GM21360 (cell line): ENCODE measurements around the gene EME2.

Experiments
- ATAC-seq: cut with Tn5 transposase; IDR thresholded peaks from one replicate; pipeline ENCODE4 v1.9.1; 2021; ENCODE audit warnings: mild to moderate bottlenecking, moderate library complexity; ENCODE audit not compliant: unreplicated experiment

The EME2 gene

DNA sequence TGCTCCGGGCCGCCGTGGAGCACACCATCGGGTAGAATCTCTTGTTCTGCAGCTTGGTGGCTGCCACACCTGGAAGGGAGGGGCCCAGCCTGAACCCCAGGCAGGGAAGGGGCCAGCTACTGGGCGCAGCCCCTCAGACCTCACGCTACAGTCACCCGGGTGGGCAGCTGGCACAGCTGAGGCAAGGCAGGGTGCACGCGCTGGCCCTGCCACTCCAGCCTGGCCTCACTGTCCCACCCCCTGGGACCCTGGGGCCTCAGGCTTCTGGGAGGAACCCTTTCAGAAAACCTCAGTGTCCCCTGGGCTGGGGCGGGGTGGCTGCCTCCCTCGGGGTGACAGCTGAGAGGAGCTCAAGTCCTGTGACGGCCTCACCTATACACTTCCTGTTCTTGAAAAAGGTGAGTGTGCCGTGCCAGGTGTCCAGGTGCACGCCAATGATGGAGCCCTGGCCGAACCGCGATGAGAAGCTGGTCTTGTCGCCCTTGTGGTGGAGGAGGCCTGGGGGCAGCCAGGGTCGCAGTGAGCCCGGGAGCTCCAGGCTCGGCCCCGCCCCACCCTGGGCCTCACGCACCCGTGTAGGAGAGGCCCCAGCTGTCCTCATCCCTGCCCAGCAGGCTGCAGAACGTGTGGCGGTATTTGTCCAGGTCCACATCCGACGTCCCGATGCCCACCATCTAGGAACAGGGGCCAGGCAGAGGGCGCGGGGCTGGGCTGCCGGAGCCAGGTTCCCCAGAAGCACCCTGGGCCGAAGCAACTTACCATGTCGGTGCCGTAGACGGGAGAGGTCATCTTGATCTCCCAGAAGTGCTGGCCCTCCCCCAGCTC, 5.0 kb downstream of the EME2 start:
- ATAC-seq, result no peak

DNA sequence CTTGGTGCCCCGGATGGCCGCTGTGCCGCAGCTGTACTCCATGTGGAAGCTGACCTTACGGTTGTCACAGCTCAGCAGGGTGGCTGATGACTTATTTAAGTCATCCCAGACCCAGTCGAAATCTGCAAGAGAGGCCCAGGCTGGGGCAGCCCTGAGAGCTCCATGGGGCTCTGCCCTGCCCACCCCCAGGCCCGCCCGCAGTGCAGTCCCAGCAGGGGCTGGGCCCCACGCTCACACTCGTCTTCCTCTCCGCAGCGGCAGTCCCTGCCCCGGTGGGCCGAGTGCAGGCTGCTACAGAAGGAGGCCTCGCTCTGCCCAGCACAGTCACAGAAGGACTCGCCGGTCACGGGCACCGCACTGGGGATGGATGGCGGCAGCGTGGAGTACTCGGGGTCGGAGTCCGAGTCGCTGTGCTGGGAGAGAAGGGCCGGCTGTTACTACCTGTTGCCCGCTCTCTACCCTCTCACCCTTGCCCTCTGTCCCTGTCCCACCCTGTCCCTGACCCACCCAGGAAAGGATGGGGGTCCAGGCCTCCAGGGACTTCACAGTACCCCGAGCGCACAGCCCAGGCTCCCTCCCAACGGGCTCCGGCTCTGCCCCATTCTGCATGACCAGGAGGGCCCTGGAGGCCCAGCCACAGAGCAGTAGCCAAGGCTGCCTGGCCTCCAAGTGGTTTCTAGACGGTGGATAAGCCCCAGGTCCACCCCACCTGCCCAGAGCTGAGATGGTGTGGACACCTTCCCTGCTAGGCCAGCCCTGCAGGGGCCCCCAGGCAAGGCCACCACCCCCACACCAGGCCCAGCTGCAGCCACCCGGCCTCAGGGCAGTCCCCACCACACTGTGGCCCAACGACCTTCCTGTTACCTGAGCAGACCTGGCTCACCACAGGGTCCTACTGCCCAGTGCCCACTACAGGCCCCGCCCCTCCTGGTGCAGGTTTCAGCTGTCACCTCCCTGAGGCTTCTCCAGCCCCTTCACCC, 5.9 kb downstream of the EME2 start:
- ATAC-seq, result no peak

DNA sequence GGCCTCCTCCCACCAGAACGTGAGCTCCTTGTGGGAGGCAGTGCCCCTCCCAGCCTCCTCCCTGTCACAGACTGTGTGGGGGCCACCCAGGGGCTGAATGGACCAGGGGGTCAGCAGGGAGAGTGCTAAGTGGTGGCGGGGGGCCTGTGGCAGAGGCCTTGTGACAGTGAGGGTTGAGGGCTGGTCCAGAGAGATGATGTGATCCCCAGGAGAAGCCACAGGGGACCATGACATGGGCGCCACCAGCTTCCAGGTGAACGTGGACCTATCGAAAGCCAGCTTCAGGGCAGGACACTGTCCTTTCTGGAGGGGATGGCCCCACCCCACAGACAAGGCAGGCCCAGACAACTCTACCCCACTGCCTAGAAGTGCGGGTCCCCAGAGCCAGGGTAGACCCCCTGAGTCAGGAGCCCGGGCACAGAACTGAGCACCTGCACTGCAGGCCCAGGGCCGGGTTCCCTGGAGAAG, 6.7 kb downstream of the EME2 start:
- no peak for ATAC-seq

DNA sequence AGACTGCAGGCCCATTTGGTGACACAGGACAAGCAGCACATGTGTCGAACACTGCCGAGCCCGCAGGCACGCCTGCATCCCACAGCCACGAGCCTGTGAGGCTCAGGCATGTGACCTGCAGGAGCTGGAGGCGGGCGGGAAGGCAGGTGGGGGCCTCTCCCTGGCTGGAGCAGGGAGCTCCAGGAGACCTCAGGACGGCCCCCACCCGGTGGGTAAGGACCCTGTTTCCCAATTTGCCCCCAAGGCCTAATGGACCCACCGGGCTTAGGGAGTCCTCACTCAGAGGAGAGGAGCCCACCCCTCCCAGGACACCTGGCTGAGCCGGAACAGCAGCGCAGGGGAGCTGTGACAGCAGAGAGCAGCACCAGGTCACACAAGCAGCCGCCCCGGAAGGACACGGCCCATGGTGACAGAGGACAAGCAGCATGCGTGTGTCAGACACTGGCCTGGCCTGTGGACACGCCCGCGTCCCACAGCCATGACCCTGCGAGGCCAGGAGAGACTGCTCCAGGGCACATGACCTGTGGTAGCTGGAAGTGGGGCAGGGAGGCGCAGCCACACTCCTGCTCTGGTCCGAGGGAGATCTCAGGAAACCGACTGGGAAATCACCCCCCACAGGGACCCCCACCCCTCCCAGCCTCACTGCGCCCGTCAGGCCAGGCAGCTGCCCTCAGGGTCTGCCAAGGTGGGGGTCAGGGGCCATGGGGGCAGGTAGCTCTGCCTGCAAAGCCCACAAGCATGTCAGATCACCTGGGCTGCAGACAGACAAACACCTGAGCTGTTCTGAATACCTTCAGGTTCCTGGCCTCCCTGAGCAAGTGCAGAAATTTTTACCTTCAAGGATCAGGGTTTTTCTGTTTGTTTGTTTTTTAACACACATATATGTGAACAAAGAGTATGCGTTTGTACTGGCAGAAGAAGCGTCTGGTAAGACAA, 7.4 kb downstream of the EME2 start:
- ATAC-seq, result no peak

DNA sequence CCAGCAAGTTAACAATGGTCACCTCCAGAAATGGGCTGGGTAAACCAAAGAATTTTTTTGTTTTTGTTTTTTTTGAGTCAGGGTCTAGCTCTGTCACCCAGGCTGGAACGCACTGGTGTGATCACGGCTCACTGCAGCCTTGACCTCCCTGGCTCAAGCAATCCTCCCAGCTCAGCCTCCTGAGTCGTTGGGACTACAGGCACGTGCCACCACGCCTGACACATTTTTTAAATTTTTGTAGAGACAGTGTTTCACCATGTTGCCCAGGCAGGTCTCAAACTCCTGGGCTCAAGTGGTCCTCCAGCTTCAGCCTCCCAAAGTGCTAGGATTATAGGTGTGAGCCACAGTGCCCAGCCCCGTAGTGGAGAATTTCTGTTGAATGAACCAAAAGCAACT, 8.1 kb downstream of the EME2 start:
- no peak for ATAC-seq

DNA sequence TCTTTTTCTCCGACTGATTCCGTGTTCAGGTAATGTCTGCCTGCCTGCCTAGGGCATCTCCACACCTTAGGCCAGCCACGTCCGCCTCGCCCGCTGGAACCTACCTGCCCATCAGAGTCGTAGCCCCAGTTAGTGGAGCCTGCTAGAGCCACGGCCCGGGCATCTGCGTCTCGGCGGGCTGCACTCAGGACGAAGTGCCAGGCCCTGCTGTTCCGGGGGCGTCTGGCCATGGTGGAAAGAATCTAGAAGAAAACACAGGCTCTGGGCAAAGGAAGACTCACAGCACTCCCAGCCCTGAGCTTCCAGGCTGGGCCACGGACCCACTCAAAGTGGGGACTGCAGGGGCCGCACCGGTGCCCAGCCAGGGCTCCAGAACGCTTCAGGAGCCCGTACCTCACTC, 8.6 kb downstream of the EME2 start:
- ATAC-seq, result no peak

DNA sequence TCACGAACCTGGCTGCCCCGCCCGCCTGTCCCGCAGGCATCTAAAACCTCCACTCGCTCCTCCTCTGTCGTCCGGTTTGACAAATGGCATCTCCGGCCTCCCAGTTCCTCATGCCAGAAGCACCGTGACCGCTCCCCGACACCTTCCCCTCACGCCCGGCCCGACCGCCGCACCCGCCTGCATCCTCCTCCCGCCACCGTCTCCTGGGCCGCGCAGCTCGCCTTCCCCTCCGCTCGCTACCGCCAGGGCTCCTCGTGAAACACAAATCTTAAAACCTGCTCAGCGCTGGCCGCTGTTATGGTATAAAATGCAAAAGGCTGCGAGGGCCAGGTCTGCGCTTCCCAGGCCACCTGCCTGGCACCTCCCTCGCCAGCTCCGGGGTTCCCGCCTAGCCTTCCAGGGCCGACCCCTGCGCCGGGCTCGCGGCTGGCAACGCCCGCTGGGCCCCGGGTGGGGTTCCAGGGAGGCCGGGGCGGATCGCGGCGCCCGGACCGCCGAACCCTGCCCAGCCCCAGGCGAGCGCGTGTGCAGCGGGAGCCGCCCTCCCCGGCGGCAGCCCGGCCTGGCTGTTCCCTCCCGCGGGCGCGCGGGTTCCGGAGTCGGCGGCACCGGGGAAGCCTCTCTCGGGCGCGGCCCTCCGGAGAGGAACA, 9.3 kb downstream of the EME2 start:
- no peak for ATAC-seq

DNA sequence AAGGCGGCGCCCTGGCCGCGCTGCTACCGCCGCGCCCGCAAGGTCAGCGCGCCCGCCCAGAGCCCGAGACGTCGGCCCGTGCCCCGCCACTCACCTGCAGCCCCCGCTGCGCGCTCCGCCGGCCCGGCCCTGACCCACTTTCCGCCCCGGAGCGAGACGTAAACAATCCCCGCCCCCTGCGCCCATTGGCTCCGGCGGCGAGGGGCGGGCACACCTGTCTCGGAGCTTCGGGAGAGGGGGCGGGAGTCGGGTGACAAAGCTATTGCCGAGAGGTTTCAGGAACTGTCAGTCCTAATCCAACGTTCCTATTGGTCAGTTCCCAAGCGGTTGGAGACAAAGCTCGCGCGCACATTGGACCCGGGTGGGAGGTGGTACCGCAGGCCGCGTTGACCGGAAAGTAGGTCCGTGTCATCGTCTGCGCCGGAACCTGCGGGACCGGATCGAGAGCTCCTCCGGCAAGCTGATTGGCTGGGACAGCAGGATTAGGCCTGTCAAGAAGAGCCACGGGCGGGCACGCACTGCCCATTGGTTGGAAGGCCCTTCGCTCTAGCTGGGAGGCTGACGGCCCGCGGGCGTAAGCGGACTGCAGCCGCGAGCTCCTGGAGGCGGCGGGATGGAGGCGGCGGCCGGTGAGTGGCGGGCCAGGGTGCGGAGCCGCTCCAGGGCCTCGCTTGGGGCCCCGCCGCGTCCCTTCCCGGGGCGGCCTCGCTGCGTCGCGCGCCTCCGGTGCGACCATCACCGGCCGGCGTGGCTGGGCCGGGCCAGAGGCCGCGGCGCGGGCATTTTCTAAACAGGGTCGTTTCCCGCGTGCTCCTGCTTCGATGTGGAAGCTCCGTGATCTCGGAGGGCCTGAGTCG, 10.0 kb downstream of the EME2 start, which contains the start of the genes NUBP2 and SPSB3:
Gene NUBP2, plus strand, starts transcription at position 553 of the 857 bp plus-strand sequence. Its CDS starts 61 bp downstream, at position 614.
Gene SPSB3, minus strand, starts transcription at position 164 of the 857 bp plus-strand sequence. CDS start 1,088 bp downstream, outside the sequence.
- peak; percentile 81 for ATAC-seq

DNA sequence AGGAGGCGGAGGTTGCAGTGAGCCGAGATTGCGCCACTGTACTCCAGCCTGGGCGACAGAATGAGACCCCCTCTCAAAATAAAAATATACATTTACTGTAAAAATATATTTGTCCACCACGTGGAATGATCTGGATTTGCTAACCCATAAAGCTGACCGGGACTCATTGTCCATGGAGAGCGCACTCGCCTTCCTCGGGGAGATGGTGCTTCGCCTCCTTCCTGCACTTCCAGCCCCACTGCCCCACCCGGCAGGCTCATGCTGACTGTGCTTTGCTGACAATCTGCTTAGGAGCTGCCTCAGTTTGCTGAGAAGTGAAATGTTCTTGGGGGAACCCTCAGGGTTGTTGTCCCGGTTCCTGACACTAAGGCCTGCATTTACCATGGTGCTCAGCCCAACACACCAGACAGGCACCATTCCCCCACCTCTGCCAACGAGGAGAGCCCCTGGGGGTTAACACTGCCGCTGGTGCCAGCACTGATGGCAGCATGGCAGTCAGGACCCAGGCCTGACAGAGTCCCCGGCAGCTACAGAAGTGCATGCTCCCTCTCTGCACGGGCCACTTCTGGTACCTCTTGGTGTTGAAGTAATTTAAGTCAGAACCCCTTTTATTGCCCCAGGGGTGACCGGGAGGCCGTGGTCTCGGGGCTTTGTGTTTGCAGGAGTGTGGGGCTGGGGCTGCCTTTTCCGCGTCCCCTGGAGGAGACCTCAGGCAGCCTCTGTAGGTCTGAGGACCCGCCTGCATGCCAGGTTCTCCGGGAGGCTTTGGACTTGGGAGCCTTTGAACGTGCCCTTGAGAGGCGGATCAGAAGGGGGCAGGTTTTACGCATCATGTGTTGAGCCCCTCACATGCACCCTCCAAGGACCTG, 12.6 kb downstream of the EME2 start:
- ATAC-seq, result no peak

DNA sequence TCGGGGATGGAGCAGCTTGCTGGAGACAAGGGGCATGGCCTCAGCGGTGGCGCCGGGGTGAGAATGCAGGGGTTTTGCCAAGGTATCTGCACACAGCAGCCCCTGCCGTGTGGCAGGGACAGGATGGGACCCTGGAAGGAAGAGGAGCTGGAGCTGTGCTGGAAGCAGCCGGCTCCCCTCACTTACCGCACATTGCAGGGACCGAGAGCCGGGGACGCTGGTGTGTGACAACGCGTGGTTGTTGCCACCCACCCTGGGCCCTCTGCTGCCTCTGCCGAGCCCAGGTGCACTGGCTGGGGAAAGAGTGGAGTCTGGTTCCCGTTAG, 13.2 kb downstream of the EME2 start:
- ATAC-seq, result no peak

DNA sequence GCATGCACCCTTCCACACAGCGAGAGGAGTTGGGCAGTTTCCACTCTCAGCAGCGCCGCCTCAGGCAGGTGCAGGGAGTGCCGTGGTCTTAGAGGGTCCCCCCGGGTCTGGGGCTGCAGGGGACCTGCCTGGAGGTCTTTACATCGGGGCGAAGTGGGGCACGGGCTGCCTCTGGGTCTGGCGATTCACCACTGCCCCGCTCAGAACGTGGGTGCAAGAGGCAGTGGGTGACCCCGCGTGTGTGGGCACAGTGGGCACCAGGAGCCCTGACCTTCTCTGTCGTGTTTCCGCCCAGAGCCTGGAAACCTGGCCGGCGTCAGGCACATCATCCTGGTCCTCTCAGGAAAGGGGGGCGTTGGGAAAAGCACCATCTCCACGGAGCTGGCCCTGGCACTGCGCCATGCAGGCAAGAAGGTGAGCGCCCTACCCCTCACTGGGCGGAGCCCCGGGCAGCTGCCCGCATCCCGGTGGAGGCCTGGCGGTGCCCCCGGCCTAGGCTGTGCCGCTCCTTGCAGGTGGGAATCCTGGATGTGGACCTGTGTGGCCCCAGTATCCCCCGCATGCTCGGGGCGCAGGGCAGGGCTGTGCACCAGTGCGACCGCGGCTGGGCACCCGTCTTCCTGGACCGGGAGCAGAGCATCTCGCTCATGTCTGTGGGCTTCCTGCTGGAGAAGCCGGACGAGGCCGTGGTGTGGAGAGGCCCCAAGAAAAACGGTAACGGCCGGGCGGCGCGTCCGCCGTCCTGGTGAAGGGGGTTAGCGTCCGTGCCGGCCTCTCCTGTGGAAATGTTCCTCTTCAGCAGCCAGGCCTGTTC, 13.8 kb downstream of the EME2 start:
- ATAC-seq, result no peak

DNA sequence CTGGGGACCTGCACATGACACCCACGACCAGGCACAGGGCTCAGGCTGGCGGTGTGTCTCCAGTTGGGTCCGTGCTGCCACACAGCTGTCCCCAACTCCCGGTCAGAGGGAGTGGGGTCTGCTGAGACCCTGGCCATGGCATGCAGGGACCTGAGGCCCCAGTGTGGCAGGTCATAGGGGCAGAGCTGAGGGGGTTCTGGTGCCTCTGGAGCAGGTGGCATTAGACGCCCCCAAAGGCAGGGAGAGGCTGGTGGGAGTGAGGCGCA, 14.4 kb downstream of the EME2 start:
- ATAC-seq, result no peak

DNA sequence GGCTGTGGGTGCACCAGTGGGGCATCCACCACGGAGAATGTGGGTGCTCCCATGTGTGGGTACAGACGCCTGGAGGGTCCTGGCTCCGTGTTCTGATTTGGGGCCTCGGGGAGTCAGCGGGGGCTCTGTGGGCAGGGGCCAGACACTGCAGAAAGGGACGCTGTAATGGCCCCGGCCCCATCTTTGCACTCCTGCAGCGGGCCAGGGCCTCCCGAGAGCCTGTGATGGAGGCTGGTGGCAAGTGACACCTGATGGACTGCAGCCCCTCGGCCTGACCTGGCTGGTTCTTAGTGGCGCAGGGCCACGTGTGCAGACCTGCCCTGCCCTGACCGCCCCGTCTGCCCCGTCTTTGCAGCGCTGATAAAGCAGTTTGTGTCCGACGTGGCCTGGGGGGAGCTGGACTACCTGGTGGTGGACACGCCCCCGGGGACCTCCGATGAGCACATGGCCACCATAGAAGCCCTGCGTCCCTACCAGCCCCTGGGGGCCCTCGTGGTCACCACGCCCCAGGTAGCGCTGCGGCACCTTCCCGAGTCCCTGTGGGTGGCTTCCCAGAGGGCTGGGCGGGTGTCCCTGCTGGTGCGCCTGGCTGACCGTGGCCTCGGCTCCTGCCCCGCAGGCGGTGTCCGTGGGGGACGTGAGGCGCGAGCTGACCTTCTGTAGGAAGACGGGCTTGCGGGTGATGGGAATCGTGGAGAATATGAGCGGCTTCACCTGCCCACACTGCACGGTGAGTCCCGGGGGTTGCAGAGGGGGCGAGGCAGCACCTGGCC, 14.9 kb downstream of the EME2 start:
- no peak for ATAC-seq

DNA sequence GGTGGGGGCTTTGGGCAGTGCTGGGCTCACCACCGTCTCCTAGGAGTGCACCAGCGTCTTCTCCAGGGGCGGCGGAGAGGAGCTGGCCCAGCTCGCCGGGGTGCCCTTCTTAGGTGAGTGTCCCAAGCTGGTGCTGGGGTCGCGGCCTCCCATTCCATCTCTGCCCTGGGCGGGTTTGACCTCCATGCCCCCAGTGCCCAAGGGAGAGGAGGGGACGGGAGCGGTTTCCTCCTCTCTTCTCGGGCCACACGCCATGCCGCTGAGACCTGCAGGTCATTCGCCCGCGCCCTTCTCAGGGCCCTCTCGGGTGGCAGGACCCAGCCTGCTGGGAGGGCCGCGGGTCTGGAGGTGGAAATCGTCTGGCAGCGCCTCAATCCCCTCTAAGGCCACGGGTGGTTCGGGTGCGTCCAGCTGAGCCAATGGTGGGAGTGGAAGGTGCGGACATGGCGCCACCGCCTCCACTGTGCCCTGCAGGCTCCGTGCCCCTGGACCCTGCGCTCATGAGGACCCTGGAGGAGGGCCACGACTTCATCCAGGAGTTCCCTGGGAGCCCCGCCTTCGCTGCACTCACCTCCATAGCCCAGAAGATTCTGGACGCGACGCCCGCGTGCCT, 15.6 kb downstream of the EME2 start:
- no peak for ATAC-seq

DNA sequence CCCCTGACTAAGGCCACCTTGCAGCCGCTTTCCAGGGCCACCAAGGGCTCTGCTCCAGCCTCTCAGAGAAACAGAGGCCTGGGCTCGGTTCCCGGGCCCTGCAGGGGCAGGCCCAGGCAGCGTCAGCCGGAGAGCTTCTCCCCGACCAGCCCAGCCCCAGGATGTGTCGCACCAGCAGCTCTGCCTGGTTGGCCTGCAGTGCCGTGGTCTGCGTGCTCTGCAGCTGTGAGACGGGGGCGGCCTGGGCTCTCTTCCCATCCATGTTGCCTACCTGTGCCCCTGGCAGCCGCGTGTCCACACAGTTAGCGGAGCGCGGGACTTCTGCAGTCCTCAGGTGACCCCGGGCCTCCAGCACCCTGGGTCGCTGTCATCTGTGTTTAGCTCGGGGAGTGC, 16.1 kb downstream of the EME2 start:
- no peak for ATAC-seq

DNA sequence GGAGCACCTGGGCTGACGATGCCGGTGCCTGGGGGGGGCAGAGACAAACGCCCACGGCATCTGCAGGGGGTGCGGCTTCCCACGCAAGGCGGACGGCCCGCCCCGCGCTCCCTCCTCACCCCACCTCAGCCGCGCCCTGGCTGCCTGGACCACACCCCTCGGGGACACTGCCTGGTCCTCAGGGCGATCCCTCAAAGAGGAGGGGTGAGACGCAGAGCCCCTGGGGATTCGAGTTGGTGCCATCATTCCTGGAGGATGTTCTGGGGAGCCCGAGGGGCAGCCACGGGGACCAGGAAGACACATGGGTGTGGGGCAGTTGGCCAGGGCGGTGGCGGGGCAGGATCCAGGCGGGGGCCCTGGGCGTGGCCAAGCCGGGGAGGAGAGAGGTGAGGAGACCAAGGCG, 17.0 kb downstream of the EME2 start:
- ATAC-seq, result no peak

DNA sequence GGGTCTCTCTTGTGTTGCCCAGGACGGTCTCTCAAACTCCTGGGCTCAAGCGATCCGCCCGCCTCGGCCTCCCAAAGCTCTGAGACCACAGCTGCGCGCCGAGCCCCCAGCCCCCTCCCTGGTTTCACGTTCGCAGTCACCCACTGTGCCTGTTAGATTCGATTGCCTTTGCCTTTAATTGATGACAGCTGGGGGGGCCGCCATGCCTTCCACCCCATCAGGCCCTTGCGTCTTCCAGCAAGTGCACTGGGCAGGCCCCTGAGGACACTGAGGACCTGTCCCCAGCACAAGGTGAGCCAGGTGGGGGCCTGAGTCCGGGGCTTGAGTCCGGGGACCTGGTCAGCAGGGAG, 17.6 kb downstream of the EME2 start:
- ATAC-seq, result no peak
